ENCODE measurements around the gene NCOR1. TPM values are rescaled to one million over a fixed set of nuclear protein-coding genes. Genes with fewer than 3 reads are reported as not detected.
A peak's percentile ranks its signal among the peaks of the same experiment; 100 is the strongest.
"Not testable (repeated sequence)": the region's sequence is repeated elsewhere in the genome, so short reads cannot be mapped to it uniquely, and the experiment has no call there.

NCOR1 gene
- total RNA-seq, 8 experiments from 2014 or later: 35.3 to 132 (median 64.3) TPM

DNA sequence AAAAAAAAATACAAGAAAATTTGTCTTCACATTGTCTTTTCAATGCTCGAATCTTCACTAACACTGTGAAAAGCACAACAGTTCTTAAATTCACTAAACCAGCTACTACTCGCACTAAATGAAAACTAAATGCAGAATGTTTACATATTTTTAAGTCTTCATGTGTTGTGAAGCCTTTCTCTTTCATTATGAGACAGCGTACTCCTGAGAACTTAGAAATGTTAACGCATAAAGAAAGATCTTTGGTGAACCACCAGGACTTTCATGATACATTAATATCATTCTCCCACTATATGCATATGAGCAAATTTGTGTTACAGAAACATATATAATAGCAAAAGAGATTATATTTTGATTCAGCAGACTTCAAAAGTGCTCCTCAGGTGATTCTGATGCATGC is 48.6 kb downstream of the NCOR1 start:
- WGBS, 10 experiments: 95 to 100% (median 100%) methylated on average over 1 to 4 of the region's 4 CpGs; no CpG with 5 or more reads in 1 of the 10 experiments
- H3K4me3 ChIP-seq; ATAC-seq (replicated peaks in 6 of 8); H3K4me1 ChIP-seq (replicated peaks in 1 of 2); in situ Hi-C loops (cut with MboI; ENCODE audit: low pct_unique_long_range_greater_than_20kb in 2 of 9, low sequenced_read_pairs in 9 of 9, unreplicated experiment in 9 of 9); H3K27ac ChIP-seq: not testable (repeated sequence)

DNA sequence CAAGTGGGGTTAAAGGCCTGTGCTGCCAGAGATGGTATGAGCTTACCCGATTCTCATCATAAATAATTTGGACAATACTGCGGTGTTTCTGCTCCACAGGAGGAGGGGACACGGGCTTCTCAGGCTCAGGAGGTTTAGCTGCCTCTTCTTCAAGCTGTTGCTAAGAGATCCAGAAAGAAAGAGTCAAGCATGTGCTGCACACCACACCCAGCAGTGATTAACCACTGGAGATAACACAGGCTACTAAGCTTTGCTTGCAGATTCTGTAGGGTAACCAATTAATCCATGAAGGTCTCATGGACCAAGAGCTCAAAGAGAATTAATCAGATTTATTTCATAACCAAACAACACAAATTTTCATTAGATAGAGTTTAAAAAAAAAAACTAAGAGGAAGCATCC is 56.6 kb downstream of the NCOR1 start:
- peak in 5 of 8 experiments; percentile 41 to 96 (median 65) for ATAC-seq (replicated peaks in 6 of 8)
- Histone ChIP-seq H3K27ac (no peak overlapping the region), H3K4me1 (replicated peaks in 1 of 2) (peaks cover 0 to 7% of the 10 kb centered on the region in 2 donors), H3K4me3 (no peak overlapping the region)
- in situ Hi-C loops (cut with MboI; ENCODE audit: low pct_unique_long_range_greater_than_20kb in 2 of 9, low sequenced_read_pairs in 9 of 9, unreplicated experiment in 9 of 9): no loop called here
- WGBS, 10 experiments: 0 to 91% (median 56%) methylated on average over 1 to 3 of the region's 3 CpGs; no CpG with 5 or more reads in 4 of the 10 experiments

DNA sequence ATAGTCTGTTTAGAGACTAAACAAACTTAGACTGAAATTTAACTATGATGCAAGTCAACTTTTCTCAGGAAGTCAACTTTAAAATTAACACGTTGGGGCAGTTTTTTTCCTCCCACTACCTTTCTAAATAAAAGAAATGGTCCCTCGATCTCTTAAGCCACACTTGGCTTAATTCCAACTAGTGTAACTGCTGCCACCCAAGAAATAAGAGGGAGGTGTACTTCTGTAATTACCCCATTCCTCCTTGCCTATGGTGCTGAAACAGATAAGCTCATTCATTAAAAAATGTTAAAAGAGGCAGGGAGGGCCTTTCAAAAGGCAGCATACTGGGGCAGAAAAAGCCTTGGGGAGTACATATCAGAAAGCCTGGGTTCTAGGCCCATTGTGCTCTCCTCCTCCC is 59.8 kb downstream of the NCOR1 start:
- WGBS, 10 experiments: 64 to 100% (median 80%) methylated on average over 1 to 2 of the region's 2 CpGs; no CpG with 5 or more reads in 2 of the 10 experiments
- no peak overlapping the region for H3K27ac ChIP-seq
- peaks cover 0 to 7% of the 10 kb centered on the region in 2 donors for H3K4me1 ChIP-seq (replicated peaks in 1 of 2)
- in situ Hi-C loops (cut with MboI; ENCODE audit: low pct_unique_long_range_greater_than_20kb in 2 of 9, low sequenced_read_pairs in 9 of 9, unreplicated experiment in 9 of 9): no loop called here
- ATAC-seq (replicated peaks in 6 of 8): no peak
- H3K4me3 ChIP-seq: no peak overlapping the region

DNA sequence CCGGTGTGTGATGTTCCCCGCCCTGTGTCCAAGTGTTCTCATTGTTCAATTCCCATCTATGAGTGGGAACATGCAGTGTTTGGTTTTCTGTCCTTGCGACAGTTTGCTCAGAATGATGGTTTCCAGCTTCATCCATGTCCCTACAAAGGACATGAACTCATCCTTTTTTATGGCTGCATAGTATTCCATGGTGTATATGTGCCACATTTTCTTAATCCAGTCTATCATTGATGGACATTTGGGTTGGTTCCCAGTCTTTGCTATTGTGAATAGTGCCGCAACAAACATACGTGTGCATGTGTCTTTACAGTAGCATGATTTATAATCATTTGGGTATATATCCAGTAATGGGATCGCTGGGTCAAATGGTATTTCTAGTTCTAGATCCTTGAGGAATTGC is 63.0 kb downstream of the NCOR1 start:
- H3K27ac ChIP-seq; ATAC-seq (replicated peaks in 6 of 8); H3K4me1 ChIP-seq (replicated peaks in 1 of 2); in situ Hi-C loops (cut with MboI; ENCODE audit: low pct_unique_long_range_greater_than_20kb in 2 of 9, low sequenced_read_pairs in 9 of 9, unreplicated experiment in 9 of 9); H3K4me3 ChIP-seq: not testable (repeated sequence)
- WGBS, 10 experiments: no CpG with 5 or more reads among the region's 6 CpGs

DNA sequence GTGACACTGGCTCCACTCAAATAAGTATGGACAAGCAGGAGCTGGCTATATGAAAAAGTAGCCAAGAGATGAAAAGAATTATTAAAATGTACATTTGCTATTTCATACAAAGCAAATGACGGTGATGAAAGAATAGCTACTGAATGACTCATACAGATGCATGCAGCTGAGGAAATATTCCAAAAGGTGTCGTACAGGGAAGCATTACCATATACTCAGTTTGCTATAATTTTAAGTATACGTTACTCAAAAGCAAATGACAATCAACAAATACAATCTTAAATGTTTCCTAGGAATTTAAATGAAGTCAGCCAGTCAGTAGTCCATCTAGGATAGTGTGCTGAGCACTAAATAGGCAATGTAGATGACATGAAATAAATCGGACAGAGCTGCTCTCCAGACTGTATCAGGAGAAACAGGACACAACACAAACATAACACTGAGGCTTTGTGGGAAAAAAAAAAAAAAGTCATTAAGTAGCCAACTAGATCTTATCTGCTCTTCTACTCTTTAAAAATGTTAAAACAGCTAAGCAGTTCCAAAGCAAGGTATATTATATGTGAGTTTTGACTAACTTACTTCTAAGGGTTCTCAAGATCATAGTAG is 65.0 kb downstream of the NCOR1 start:
- Histone ChIP-seq H3K4me1 (replicated peaks in 1 of 2) (no peaks in the 10 kb centered on the region), H3K4me3 (no peak overlapping the region), H3K27ac (no peak overlapping the region)
- peak in 6 of 8 experiments; percentile 56 to 92 (median 82) for ATAC-seq (replicated peaks in 6 of 8)
- in situ Hi-C loops (cut with MboI; ENCODE audit: low pct_unique_long_range_greater_than_20kb in 2 of 9, low sequenced_read_pairs in 9 of 9, unreplicated experiment in 9 of 9): no loop called here
- 23 to 100% (median 83%) methylated on average over 2 to 4 of the region's 4 CpGs for WGBS, 10 experiments

DNA sequence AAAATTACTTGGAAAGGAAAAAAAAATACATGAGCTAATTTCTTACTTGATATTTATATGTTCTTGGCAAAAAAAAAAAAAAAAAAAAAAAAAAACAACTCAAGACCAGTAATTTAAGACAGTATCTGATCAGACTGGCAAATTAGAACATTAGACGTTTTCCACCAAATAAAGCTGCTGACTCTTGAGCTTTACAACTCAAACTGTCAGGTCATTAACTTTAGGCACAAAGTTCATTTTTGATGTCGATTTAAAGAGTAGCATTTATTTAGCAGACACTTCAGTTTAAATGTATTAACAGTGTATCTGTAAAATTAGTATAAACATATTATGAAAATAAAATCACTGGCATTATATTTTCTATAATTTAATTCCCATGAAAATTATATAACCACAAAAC is 66.7 kb downstream of the NCOR1 start:
- Histone ChIP-seq H3K4me3 (no peak overlapping the region), H3K4me1 (replicated peaks in 1 of 2) (no peaks in the 10 kb centered on the region), H3K27ac (no peak overlapping the region)
- 69 to 100% (median 94%) methylated on average over 1 to 2 of the region's 2 CpGs for whole genome bisulfite sequencing, 10 experiments
- in situ Hi-C loops (cut with MboI; ENCODE audit: low pct_unique_long_range_greater_than_20kb in 2 of 9, low sequenced_read_pairs in 9 of 9, unreplicated experiment in 9 of 9): no loop called here
- ATAC-seq (replicated peaks in 6 of 8): no peak

DNA sequence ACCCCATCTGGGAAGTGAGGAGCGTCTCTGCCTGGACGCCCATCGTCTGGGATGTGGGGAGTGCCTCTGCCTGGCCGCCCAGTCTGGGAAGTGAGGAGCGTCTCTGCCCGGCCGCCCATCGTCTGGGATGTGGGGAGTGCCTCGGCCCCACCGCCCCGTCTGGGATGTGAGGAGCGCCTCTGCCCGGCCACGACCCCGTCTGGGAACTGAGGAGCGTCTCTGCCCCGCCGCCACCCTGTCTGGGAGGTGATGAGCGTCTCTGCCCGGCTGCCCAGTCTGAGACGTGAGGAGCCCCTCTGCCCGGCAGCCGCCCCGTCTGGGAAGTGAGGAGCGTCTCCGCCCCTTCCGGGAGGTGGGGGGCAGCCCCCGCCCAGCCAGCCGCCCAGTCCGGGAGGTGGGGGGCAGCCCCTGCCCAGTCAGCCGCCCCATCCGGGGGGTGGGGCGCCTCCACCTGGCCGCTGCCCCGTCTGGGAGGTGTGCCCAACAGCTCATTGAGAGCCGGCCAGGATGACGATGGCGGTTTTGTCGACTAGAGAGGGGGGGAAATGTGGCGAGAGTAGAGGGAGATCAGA is 69.9 kb downstream of the NCOR1 start:
- H3K4me1 ChIP-seq (replicated peaks in 1 of 2); in situ Hi-C loops (cut with MboI; ENCODE audit: low pct_unique_long_range_greater_than_20kb in 2 of 9, low sequenced_read_pairs in 9 of 9, unreplicated experiment in 9 of 9); H3K27ac ChIP-seq; H3K4me3 ChIP-seq; ATAC-seq (replicated peaks in 6 of 8): not testable (repeated sequence)
- WGBS, 10 experiments: 93% methylated on average over 3 of the region's 40 CpGs; no CpG with 5 or more reads in 9 of the 10 experiments

DNA sequence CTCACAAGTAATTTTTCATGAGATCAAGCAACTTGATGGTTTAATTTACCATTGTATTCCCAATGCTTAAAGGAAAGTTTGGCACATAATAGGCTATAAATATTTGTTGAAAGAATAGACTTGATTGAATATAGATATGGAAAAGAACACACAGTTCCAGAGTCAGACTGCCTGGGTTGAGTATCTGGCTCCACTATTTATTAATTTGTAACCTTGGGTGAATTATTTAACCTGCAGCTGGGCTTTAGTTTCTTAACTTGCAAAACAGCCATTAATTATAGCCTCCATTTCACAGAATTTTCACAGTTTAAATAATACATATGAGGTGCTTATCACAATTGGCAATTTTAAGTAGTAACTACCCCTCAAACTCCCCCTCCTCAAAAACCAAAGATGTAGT is 73.6 kb downstream of the NCOR1 start:
- Histone ChIP-seq H3K4me3 (no peak overlapping the region), H3K4me1 (replicated peaks in 1 of 2) (no peaks in the 10 kb centered on the region), H3K27ac (no peak overlapping the region)
- in situ Hi-C loops (cut with MboI; ENCODE audit: low pct_unique_long_range_greater_than_20kb in 2 of 9, low sequenced_read_pairs in 9 of 9, unreplicated experiment in 9 of 9): no loop called here
- ATAC-seq (replicated peaks in 6 of 8): no peak

DNA sequence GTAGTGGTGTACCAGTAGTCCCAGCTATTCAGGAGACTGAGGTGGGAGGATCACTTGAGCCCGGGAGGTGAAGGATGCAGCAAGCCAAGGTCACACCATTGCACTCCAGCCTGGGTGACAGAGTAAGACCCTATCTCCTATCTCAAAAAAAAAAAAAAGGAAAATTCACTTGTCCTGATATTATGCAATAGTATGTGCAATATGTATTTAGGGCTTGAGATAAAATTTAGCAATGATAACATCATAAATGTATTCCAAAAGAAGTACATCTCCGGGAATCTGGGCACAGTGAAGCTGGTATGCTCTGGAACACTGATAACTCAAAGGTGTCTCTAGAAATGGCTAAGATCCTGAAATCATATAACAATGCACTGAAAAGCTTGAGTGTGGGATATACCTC is 74.5 kb downstream of the NCOR1 start:
- WGBS, 10 experiments: 80 to 100% (median 100%) methylated on average over 1 to 2 of the region's 2 CpGs; no CpG with 5 or more reads in 3 of the 10 experiments
- in situ Hi-C loops (cut with MboI; ENCODE audit: low pct_unique_long_range_greater_than_20kb in 2 of 9, low sequenced_read_pairs in 9 of 9, unreplicated experiment in 9 of 9): no loop called here
- Histone ChIP-seq H3K4me1 (replicated peaks in 1 of 2) (no peaks in the 10 kb centered on the region), H3K4me3 (no peak overlapping the region), H3K27ac (no peak overlapping the region)
- ATAC-seq (replicated peaks in 6 of 8): no peak

DNA sequence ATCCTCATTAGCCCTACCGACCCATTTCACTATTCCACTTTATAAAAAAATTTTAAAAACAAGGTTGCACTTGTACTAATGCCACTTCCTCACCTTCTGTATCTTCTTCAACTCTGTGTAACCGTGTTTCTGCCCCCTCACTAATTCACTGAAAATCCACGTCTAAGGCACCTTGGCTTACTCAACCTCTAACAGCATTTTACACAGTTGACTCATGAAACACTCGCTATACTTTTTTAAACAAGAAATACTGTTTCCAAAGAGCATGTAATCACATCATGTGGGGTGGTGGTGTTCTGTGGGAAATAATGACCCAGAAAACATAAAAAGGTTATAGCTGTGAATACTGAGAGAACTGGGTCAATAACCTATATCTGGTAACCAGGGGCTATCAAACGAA is 79.9 kb downstream of the NCOR1 start:
- Histone ChIP-seq H3K4me3 (no peak overlapping the region), H3K27ac (no peak overlapping the region), H3K4me1 (replicated peaks in 1 of 2) (no peaks in the 10 kb centered on the region)
- 63 to 100% (median 98%) methylated on average over 2 to 5 of the region's 5 CpGs for WGBS, 10 experiments
- in situ Hi-C loops (cut with MboI; ENCODE audit: low pct_unique_long_range_greater_than_20kb in 2 of 9, low sequenced_read_pairs in 9 of 9, unreplicated experiment in 9 of 9): no loop called here
- ATAC-seq (replicated peaks in 6 of 8): no peak

DNA sequence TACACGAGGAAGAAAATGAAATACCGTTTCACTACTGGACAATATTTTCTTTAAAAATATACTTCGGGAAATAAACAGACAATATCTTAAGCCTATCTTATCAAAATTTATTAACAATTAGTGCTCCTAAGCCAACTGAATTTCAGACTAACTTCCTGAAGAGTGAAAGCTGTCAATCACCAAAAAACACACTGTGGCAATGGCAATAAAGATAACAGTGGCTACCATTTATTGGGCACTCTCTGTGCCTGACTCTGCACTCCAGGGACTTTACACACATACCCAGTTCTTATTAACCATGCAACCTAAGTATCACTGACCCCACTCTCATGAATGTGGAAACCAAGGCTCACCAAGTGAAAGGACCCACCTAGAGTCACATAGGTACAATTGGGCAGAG is 83.7 kb downstream of the NCOR1 start:
- WGBS, 10 experiments: 88 to 100% (median 96%) methylated on average over 1 to 3 of the region's 3 CpGs
- Histone ChIP-seq H3K27ac (no peak overlapping the region), H3K4me3 (no peak overlapping the region), H3K4me1 (replicated peaks in 1 of 2) (no peaks in the 10 kb centered on the region)
- no peak for ATAC-seq (replicated peaks in 6 of 8)
- in situ Hi-C loops (cut with MboI; ENCODE audit: low pct_unique_long_range_greater_than_20kb in 2 of 9, low sequenced_read_pairs in 9 of 9, unreplicated experiment in 9 of 9): no loop called here

DNA sequence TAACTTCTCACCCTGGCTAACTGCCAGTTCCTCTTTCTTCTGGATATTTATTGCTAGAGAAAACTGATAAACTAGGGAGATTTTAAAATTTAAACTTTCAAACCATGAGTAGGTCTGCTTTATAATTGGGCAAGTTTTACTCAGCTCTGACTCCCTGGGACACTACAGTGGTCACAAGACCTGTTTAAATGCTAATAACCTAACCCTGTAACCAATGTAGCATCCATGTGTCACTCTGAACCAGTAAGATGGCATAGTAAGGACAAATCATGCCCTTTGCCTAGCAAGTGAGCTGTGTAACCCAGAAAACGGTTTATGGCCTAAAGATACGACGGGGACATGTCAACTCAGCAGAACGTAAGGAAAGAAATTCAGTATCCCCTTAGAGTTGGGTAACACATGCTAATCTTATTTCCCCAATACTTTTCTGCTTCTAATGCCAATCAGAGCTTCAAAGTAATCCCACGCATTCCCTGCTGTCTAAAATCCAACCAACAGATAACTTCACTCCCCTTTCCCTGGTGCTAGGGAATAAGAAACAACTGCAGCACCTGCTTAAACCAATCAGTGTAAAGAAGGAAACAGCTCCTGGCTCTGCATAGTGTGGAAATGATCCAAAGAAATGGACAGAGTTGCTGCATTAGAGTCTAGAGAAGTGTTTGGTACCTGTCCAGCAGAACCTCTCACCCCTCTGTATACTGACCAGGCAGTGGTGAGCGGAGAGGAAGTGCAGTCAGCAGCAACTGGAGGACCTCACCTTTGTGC is 85.7 kb downstream of the NCOR1 start:
- 70 to 100% (median 94%) methylated on average over 1 to 6 of the region's 6 CpGs; no CpG with 5 or more reads in 2 of the 10 experiments for WGBS, 10 experiments
- H3K27ac ChIP-seq: no peak overlapping the region
- no peak overlapping the region for H3K4me3 ChIP-seq
- no peaks in the 10 kb centered on the region for H3K4me1 ChIP-seq (replicated peaks in 1 of 2)
- ATAC-seq (replicated peaks in 6 of 8): no peak
- in situ Hi-C loops (cut with MboI; ENCODE audit: low pct_unique_long_range_greater_than_20kb in 2 of 9, low sequenced_read_pairs in 9 of 9, unreplicated experiment in 9 of 9): no loop called here

DNA sequence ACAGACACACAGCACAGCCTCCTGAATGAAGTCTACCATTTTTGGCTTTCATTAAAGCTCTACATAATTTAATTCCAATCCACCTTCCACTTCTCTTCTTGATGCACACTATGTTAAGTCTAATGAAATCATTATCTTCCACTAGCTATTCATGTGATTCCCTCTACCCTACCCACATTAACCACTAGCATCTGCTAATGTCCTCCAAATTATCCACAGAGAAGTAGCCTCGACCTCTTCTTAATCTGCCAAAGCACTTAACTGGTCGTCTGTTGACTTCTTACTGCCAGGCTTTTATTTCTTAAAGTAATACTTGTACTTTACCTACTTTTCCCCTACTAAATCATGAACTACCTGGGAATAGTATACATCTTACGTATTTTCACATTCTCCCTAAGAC is 91.8 kb downstream of the NCOR1 start:
- no peak overlapping the region for H3K4me3 ChIP-seq
- WGBS, 10 experiments: 72 to 100% (median 88%) methylated on average over 1 to 3 of the region's 3 CpGs
- H3K4me1 ChIP-seq (replicated peaks in 1 of 2): no peaks in the 10 kb centered on the region
- no peak overlapping the region for H3K27ac ChIP-seq
- in situ Hi-C loops (cut with MboI; ENCODE audit: low pct_unique_long_range_greater_than_20kb in 2 of 9, low sequenced_read_pairs in 9 of 9, unreplicated experiment in 9 of 9): no loop called here
- ATAC-seq (replicated peaks in 6 of 8): no peak

Measured in motor neuron (in vitro differentiated cells).